T-helper 1 cell treated with Interleukin-12 subunit alpha and Interleukin-12 subunit beta and Interleukin-4 antibody, amounts not matched to agents 30 ng/mL and 1 ng/mL, for 36 hours (primary cell): ENCODE data around the gene DNAJC5. TPM values are rescaled to one million over a fixed set of nuclear protein-coding genes. Genes with fewer than 3 reads are reported as not detected.
"Not testable (repeated sequence)": the region's sequence is repeated elsewhere in the genome, so short reads cannot be mapped to it uniquely, and the experiment has no call there.

Experiments
- intact Hi-C: fragments of 100-400 bp; cut with micrococcal nuclease; formaldehyde crosslinking; loops from one replicate; pipeline ENCODE4 v1.15.1; 2024
- total RNA-seq: library from RNA; stranded (reverse); gene quantifications from 2 replicates; pipeline ENCODE4 v1.2.3, GENCODE V29; 2022

Gene DNAJC5, protein sequence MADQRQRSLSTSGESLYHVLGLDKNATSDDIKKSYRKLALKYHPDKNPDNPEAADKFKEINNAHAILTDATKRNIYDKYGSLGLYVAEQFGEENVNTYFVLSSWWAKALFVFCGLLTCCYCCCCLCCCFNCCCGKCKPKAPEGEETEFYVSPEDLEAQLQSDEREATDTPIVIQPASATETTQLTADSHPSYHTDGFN
- total RNA-seq: 58.3 and 58.4 TPM in 2 replicates

DNA sequence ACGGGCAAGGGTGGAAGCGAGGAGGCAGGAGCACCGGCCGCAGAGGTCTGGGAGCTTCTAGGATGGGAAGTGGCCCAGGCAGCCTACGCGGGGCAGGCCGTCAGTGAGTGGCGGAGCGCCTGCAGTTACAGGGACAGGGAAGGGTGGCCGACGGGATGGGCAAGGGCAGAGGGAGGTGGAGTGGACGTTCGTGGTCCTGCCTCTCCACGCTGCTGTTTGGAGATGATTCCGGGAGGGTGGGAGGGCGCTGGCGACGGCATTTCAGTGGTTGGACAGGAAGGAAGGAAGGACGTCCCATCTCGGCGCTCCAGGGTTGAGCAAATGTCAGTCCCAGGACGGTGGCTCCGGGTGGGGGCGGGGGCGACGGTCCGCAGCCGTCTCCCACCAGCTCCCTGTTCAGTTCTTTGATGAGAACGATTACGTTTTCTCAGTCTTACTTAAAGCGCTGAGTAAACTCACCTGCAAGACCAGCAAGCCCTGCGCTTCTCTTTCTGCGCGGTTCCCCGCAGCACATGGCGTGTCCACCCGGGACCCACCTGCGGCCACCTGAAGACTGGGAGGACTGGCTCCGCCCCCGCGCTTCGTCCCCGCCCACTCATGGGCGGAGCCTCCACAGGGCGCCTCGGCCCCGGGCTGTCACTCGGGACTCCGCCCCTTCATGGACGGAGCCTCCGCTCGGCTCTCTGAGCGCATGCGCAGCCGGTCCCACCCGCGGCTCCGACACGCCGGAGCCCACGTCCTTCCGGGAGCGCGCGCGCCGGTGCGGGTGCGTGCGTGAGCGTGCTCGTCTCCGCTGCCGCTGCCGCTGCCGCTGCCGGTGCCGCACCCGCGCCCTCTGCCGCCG lies at the start of gene DNAJC5:
Gene DNAJC5 (plus strand): TSS at position 769 of the 844 bp plus-strand sequence. CDS start 33,220 bp downstream, outside the sequence.
- intact Hi-C loops: loop anchor here (1.0 to 2.0 kb wide), 8 partner anchors 62 to 374 kb away; partner anchors contain the start of genes ARFRP1, GMEB2, PPDPF and PRPF6

DNA sequence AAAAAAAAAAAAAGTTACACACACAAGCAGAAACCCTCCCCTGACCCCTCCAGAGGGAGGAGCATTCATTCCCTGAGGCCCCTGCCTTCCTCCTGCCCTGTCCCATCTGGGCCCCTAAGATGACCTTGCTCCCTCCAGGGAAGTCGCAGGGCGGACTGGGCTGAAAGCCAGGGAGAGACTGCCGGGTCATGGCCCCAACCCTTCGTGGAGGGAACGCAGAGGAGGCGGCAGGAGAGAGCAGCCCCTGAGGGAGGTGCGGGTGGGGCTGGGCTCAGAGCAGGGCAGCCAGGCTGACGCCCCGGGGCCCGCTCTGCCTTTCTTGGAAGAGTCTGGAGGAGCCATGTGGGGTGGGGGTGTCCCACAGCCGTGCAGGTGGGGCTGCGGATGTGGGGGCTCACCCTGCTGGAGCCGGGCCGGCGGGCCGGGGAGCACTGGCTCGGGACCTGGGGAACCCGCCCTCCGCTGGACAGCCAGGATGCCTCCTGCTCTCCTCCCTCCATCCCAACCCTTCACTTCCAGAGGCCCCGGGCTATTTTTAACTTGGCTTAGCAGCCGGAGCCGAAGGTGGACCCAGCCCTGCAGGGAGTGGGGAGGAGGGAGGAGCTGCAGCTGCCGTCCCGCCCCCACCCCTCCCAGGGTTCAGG lies 48.7 kb upstream of the DNAJC5 start:
- intact Hi-C loops: no loop called here

DNA sequence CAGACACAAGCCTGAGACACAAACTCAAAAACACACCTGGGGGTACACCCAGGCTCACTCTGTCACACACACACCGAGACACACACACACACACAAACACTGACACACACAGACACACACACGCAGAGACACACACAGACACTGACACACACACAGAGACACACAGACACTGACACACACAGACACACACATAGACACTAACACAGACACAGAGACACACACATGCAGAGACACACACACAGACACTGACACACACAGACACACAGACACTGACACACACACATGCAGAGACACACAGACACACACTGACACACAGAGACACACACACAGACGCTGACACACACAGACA lies 48.1 kb upstream of the DNAJC5 start:
- intact Hi-C loops: no loop called here

DNA sequence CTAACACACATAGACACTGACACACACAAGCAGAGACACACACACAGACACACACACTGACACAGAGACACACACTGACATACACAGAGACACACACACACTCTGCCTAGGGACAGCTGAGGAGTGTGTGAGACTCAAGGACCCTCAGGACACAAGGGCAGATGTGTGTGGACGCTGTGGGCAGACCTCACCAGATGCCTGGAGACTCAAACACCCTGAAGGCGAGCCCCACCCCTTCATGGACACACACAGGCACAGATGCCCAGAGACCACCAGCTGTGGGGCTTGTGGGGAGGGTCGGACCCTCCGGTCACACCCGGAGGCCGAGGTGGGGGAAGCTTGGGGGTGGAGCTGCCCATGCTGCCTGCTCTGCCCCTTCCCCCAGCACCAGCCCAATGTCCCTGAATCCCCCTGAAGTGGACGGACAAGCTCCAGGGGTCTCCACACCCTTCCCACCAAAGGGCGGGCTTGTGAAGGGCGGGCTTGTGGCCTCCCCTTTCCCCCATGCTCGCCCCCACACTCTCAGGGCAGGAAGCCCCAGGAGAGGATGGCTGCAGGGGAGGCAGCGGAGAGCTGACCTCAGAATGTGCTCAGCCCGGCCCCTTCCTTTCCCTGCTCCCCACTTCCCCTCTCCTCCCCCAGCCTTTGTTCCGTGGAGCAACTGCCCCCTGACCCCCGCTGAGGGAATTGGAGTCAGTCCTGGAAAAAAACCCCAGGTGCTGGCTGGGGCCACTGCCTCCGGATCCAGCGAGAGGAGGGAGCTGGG lies 47.5 kb upstream of the DNAJC5 start:
- intact Hi-C loops: no loop called here

DNA sequence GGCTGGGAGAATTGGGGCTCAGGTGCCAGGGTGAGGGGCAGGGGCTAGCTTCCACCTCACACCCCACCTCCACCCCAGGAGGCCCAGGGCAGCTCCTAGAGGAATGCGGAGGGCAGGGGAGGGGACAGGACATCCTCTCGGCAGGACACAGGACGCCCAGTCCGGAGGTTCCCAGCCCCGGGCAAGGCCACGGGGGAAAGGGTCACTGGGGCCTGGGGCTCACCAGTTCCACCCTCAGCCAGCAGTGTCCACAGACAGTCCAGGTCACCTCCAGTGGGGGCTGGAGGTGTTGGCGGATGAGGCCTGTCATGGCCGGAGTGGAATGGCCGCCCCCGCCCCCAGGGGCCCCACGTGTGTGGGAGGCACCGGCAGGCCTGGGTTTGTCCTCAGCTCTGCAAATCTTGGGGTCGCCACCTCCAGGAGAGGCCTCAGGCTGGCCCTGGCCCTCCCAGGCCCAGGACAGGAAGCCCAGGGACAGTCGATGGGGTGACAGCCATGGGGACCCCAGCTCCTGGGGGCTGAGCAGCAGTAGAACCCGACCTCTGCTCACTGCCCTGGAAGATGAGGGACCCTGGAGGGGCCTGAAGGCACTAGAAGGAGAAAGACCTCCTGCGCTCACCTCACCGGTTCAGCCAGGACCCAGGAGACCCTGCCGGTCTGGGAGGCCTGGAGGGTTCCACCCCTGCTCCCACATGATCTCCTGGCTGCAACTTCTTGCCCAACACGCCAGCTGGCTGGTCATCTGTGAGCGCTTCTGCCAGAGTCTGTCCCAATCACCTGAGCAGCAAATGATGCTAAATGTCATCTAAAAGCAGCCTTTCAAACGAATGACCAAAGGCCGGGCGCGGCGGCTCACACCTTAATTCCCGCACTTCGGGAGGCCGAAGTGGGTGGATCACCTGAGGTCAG lies 46.7 kb upstream of the DNAJC5 start:
- intact Hi-C loops: no loop called here

DNA sequence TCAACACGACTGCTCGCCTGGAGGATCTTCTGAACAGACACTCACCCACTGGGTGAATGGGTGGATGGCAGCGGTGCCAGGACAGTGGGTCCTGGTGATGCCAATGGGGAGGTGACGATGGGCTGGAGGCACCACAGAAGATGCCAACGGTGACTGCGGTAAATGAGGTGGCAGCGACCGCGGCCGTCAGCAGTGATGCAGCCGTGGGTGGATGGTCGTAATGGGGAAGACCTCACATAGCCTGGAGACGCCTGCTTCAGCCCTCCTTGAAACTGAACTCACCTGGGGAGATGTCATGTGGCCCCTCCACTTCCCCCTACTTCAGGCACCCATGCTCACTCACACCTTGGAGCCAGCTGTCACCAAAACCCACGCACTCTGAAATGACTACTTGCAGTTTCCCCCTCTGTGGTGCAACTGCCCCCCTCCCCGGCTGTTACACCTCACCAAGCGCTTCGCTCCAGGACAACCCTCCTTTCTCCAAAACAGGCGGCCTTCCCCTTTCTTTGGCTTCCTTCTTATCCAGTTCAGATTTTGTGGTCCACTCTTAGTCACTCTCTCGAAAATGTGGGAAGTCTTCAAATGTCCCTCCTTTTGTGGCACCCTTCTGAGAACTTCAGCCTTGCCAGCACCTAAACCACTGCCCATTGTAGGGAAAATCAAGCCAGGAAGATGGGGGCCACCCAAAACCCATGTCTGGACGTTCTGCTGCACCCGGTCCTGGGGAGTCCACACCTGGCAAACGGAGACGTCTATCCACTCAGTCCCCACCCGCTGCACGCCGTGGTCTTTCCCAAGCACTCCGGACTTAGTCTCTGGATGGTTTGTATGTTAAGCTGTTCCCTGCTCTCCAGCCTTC lies 44.0 kb upstream of the DNAJC5 start:
- intact Hi-C loops: no loop called here

DNA sequence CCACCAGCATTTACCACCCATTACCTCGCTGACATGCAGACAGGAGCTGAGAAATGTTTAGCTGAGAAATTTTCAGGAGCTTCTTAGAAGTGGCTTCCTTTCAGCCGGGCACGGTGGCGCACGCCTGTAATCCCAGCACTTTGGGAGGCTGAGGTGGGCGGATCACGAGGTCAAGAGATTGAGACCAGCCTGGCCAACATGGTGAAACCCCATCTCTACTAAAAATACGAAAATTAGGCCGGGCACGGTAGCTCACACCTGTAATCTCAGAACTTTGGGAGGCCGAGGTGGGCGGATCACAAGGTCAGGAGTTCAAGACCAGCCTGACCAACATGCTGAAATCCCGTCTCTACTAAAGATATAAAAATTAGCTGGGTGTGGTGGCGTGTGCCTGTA lies 43.4 kb upstream of the DNAJC5 start:
- intact Hi-C loops: not testable (repeated sequence)

DNA sequence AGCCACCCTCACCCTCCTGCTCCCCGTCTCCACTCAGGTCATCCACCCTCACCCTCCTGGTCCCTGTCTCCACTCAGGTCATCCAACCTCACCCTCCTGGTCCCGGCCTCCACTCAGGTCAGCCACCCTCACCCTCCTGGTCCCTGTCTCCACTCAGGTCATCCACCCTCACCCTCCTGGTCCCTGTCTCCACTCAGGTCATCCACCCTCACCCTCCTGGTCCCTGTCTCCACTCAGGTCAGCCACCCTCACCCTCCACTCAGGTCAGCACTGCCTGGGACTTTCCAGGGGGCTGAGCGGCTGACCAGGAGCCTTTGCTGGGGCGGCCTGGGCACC lies 41.2 kb upstream of the DNAJC5 start:
- intact Hi-C loops: not testable (repeated sequence)

DNA sequence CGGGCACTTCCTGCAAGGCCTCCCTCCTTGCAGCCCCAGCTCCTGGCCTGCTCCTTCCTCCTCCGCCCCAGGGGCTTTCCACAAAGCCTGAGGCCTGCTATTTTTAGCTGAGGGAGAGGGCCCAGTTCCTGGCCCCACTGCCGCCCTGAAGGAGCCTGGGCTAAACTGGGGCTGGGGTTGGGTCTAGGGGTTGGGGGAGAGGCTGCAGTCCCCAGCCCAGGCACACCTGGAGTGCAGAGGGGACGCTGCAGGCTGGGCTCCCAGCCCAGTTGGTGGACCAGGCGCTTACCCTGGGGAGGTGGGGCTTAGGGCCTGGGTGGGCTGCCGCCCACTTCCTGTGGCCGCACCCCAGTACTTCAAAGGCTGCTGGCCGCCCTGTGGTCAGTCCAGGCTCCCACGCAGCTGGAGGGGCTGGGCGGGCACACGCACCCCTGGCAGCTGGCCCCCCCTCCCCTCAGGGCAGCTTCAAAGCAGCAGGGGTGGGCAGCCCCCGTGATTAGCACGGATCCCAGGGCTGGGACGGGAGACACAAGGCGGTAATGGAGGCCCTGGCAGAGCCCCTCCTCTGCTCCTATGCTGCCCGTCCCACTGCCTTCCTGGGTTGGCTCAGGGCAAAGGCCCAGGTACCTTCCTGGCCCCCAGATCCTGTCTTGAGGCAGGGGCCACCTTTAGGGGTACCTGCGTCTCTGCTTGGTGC lies 40.7 kb upstream of the DNAJC5 start:
- intact Hi-C loops: no loop called here

DNA sequence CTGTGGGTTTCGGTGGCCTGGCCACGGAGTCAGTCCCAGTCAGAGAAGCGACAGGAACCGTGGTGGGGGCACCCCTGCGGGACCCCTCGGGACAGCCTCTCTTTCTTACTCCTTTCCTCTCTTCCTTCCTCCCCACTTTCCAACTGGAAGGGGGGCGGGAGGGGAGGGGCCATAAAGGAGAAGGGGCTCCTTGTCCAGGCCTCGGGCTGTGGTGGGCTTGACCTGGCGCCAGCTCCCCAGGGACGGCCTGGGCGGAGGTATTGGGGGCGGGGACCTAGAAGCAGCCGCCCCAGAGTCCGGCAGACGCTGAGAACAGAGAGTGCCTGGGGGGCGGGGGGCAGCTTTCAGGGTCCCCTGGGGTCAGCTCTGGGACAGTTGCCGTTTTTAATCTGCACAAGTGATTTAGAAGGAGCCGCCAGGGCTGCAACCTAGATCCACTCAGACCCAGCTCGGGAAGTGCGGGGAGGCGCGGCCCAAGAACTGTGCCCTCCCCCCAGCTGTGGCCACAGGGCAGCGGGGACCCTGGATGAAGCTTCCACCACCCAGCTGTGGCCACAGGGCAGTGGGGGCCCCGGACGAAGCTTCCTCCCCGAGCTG lies 40.1 kb upstream of the DNAJC5 start:
- intact Hi-C loops: no loop called here

DNA sequence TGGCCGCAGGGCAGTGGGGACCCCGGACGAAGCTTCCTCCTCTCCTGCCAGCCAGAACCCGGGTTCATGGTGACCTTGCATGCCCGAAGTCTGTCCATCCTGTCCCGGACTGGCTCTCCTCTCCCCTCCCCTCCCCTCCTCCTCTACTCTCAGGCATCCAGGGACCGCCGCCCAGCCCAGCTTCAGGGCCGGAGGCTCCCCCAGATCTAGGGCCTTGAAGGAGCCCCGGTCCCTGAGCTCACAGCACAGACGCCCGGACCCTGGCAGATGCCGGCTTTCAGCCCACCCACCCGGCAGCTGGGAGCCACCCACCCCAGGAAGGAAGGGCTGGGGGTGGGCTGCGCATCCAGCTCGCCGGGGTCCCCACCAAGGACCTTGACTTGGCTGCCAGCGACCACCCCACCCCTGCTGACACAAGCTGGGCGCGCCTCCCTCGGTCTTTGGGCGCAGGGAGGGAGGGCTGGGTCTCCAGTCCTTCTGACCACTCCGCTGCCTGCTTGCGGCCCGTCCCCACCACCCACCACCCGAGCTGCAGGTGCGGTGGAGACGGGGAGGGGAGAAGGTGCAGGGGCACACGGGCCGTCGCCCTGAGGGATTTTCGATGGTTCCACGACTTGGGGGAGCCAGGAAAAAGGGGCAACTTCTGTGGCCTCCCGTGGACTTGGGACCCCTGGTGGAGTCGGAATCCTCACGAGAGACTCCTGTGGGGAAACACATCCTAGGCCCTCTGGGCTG lies 39.4 kb upstream of the DNAJC5 start:
- intact Hi-C loops: no loop called here

DNA sequence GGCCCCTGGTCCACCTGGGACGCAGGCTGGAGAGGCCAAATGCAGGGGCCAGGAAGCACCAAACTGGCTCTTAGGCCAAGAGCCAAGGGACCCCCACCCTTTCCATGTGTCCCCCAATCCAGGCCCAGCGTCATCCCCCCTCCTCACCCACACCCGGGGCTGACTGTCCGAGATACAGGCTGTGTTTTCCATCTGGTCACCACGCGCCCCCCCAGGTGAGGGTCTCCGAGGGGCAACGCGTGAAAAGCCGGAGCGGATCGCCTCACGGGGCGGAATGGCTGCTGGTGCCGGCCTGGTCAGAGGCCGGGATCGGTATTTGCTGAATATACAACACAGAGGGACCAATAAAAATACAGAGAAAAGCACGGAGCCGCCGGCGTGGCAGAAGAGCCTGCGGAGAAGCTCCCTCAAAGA lies 38.8 kb upstream of the DNAJC5 start:
- intact Hi-C loops: no loop called here

DNA sequence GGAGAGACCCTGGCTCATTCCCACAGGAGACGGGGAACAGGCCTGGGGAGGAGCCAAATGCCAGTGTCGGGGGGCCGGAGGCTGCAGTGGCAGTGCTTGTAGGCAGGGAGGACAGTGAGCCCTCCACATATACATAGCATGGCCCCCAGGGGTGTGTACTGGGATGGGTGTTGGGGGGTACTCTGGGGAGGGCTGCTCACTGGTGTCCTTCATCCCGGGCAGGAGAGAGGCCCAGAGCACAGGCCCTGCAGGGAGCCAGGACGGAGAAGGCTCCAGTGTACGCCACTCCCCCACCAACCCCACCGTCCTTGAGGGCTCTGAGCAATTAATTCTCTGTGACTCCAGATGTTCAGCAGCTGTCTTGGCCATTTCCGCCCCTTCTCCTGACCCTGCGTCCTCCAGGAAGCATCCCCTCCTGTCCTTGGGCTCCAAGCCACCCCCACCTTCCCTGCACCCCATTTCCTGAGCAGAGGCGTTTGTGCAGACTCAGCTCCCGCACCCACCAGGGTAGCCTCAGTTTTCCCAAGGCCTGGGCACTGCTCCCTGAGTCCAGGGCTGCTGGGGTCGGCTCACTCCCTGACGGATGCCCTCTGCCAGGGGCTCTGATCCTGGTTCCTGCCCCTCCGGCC lies 37.0 kb upstream of the DNAJC5 start:
- intact Hi-C loops: no loop called here

DNA sequence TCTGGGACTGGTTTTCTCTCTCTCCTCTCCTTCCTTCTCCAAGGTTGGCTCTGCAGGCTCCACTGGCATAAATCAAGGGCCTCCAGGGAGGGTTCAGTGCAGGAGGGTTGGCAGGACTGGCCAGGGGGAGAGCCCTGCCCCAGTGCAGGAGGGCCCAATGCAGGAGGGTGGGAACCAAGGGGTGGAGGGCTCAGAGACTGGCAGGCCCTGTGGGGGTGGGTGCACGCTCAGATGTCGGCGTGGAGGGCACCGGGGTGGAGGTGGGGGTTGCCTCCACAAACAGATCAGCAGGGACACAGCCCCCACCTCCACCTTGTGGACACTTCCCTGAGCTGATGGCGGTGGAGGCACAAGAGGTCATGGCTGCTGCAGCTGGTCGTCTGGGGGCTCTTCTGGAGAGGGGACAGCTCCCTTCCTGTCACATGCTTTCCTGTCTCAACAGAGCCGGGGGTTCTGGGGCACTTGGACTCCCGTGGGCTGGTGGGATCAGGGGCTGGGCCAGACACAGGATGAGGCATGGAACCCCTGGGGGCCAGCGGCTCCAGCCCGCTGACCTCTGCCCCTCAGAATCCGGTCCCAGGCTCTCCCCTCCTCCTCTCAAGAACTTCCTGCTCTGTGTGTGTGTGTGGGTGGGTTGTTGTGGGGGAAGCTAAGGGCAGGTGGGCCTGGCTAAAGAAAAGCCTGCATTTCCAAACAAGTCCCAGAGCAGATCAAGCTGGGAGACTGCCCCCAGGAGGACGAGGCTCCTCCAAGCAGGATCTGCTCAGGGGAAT lies 36.3 kb upstream of the DNAJC5 start:
- intact Hi-C loops: no loop called here

DNA sequence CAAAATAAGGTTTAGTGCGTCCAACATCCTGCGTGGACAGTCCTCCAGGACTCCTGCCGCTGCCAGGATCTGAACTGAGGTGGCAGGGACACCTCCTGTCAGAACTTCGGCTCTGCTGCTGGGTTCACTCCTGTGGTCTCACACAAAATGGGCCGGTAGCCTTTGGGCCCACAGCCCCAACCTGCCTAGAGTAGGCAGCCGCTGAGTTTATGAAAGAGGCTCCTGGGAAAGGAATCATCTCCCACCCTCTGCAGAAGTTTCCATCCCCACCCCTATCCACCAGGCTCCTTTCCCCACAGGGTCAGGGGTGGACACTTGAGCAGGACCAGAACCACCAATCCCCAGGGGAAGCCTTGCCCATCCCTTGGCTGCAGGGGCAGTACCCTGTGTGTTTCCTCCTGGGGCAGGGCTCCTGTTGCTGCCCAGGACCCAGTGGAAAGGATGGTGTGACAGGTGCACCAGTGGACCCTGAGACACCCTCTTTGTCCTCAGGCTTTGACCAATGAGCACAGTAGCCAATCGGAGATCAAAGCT lies 35.7 kb upstream of the DNAJC5 start:
- intact Hi-C loops: no loop called here

DNA sequence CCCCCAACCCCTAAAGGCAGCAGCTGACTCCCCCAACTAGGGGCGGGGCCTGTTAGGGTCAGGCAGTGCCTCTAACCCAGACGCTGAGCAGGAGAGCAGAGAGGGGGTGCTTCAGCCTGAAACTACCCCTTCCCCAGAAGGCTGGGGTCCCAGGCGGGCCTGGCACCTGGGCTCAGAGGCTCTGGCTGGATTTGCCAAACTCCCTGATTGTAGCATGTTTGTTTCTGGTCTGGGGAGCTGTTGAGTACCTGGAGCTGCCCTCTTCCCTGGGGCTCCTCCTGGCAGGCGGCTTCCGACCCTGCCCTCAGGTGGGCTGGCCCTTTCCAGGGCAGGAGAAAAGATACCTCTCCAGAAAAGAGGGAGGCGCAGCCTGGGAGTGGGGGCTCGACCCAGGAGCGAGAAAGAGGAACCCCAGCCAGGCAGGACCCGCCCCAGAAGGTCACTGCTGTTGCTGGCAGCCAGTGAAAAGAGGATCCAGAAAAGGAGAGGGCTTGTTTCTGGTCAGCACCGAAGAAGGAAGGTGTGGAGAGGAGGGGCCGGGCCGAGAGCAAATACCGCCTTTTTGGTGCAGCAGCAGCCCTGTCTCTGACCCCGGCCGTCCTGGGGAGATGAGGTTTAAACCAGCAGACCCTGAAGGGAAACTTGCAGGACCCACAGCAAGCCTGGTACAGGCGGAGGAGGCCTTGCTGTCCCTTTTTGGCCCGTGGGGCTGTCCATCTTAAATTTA lies 34.4 kb upstream of the DNAJC5 start:
- intact Hi-C loops: no loop called here
